NCI-H460 (cell line): ENCODE measurements around the gene BRAT1. TPM values are rescaled to one million over a fixed set of nuclear protein-coding genes. Genes with fewer than 3 reads are reported as not detected.

Experiments
- DNase-seq: peaks from one replicate; pipeline ENCODE4 v3.0.0-alpha.2; 2016; ENCODE audit warnings: low read depth; ENCODE audit errors: extremely low read depth
- total RNA-seq: library from RNA; depleted of rRNA; stranded (reverse); fragments of >200 nt; shearing (Covaris generic); gene quantifications from 2 replicates; pipeline ENCODE4 v1.2.3, GENCODE V29; 2014

The BRAT1 gene
- total RNA-seq, 1 experiment from 2014 or later = 23.6 TPM

GRCh38 chr7:2514473-2515423 is 40.6 kb downstream of the BRAT1 start:
- DNase-seq = no peak

GRCh38 chr7:2513702-2514101 is 41.6 kb downstream of the BRAT1 start:
- no peak for DNase-seq

DNA sequence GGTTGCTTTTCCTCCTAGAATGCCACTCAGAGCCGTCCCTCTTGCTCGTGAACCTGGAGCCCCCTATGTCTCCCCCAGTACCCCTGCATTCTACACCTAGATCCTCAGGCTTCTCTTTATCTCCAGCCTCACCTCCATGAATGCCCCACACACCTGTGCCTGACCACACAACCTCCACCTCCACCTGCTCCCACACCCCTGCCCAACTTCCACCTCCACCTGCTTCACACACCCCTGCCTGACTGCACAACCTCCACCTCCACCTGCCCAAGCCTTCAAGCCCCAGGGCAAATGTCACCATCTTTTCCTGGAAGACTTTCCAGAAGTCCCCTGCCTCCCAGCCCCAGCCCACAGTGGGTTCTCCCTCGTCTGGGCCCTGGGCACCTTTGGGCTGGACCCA is 42.6 kb downstream of the BRAT1 start:
- no peak for DNase-seq

GRCh38 chr7:2512179-2512661 is 43.1 kb downstream of the BRAT1 start:
- no peak for DNase-seq

GRCh38 chr7:2511769-2512168 is 43.6 kb downstream of the BRAT1 start:
- DNase-seq = no peak

DNA sequence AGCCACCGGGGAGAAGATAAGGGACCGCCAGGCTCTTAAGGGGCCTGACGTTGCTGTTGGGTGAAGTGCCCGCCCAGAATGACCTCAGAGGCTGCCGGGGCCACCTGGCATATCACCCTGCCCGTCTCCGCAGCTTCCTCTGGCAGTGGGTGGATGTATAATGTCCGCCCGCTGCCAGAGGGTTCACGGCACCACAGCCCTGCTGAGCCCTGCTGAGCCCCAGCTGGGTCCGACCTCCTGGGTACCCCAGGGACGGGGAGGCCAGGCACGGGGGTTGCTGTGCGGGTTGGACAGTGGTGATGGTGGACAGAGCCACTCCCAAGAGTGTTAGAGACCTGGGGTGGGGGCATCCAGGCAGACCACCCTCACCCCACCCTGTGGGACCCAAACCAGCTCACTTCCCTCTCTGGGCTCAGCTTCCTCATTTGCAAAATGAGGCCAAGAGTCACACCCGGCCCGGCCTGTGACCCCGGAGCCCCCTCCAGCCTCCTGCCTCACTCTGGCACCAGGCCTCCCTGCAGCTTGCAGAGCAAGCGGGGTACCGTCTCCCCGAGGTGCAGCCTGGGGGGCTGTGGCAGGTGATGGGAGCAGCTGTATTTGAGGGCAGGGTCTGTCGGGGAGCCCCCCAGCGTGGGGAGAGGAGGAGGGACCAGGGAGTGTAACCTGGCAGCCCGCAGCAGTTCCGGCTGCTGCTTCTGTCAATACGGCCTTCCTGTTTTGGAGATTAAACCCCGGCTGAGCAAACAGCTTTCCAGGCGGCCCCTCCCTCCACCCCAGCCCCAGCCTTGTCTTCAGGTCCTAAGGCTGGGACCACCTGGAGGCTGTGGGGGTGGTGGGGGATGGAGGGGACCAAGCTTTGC is 44.2 kb downstream of the BRAT1 start:
- no peak for DNase-seq

DNA sequence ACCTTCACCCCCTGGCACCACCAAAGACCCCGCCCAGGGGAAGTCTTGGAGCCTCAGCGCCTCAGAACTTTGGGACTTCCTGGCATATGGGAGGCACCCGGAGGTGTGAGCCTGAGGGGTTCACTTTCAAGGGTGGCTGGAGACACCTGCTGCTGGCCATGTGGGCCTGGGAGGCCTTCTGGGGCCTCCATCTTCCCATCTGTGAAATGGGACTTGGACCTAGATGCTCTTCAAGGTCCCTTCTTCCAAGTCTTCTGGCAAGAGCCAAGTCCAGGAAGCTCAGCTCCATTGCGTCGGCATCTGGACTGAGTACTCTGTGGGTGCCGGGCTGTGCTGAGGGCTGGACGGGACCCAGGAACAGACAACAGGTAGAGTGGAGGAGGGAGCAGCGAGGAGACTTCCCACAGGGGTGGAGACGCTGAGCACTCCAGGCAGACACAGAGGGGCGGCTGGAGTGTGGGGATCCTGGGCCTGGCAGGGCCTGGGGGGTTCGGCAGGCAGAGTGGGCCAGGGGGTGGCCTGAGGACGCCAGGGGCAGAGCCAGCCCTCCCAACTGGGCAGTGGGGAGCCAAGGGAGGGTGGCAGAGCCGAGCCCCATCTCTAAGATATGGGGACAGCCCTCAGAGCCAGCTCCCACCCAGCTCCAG is 45.1 kb downstream of the BRAT1 start:
- DNase-seq = no peak

DNA sequence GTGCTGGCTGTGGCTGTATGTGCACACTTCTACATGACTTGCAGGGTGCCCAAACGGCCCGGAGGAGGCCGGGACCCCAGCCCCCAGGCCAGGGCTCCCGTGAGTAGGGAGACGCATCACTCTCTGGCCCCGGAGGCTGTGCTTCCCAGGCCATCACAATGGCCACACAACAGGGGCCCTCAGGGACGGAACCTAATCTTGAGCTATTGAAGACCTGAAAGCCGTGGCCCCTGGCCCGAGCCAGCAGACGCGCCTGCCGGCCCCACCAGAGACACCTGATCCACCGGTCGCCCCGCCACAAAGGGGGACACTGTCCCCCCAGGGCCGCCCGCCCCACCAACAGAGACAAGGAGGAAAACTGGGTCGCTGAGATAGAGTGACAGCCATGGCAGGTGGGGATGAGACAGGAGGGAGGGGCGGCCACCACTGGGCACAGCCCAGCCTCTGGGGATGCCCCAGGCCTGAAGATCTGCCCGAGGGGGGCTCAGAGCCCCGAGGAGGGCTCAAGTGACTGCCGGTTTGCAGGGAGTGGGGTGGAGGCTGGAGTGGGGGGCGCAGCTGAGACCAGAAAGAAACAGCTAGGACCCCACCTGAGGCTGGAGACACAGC is 45.9 kb downstream of the BRAT1 start:
- no peak for DNase-seq

DNA sequence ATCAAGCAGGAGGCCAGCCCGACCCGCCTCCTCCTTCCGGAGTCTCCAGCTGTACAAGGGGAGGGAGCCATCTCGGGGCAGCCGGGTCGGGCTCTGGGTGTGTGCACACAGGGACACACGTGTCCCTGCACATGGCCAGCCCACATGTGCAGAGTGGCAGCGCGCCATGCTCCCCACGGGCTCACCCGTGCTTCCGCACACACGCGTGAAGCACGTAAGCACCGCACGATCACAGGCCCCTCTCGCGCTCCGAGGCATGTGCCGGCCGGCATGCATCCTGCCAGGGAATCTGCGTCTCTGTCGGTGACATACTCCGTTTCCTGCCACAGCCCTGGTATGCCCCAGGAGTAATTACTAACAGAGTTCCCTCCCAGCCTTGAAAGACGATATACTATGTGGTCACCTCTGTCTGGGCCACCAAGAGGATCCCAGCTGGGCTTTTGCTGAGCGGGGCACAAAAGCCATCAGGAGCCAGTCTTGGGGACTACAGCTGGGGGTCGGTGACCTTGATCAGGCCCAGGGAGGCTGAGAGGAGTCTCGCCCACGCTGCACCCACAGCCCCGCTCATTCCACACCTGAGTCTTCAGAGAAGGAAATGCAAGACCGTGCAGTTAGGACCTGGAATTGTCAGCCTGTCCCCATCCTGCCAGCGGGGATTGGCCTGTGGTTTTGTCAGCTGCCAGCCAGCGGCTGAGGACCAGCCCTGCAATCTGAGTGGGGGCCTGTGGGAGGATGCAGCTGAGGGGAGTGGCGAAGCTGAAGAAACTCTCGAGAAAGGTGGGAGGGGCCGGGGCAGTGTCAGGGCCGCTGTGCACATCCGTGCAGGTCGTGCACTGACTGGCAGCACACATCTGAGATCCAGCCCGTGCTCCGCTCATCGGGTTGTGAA is 46.8 kb downstream of the BRAT1 start:
- DNase-seq = no peak

GRCh38 chr7:2507917-2508306 is 47.4 kb downstream of the BRAT1 start:
- no peak for DNase-seq

- DNase-seq = no peak
Observed at GRCh38 chr7:2507208-2507916, 48.0 kb downstream of the BRAT1 start.

- no peak for DNase-seq
Observed at GRCh38 chr7:2505401-2505800, 49.9 kb downstream of the BRAT1 start.

GRCh38 chr7:2504889-2505375 is 50.4 kb downstream of the BRAT1 start:
- no peak for DNase-seq

DNA sequence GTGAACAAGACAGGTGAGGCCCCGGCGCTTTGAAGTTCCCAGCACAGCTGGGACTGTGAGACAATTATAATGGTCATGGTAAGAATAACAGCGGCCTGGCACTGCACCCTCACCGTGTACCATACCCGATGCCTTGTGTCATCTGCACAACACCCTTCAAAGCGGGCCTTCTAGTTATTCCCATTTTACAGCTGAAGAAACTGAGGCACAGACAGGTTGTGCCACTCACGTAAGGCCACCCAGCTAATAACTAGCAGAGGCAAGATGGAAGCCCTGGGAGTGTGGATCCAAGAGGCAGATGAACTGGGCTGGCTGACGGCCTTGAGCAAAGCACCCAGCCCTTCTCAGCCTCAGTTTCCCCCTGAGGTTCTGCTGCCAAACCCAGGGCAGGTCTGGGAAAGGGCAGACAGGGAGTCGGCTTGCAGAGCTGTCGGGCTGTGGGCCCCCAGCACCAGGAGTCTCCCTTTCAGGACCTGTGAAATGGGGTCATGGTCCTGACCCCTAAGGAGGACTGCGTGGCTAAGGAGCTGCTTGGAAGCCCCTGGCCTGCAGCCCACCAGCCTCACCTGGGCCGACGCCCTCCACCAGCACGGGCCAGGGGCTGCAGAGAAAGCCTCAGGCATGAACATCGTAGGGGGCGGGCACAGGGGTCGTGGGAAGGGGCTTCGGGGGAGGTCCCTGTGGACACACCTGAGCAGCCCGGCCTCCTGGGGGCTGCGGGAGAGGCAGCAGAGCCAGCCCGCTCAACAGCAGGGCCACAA is 51.0 kb downstream of the BRAT1 start:
- no peak for DNase-seq

GRCh38 chr7:2503056-2503941 is 52.0 kb downstream of the BRAT1 start:
- no peak for DNase-seq

DNA sequence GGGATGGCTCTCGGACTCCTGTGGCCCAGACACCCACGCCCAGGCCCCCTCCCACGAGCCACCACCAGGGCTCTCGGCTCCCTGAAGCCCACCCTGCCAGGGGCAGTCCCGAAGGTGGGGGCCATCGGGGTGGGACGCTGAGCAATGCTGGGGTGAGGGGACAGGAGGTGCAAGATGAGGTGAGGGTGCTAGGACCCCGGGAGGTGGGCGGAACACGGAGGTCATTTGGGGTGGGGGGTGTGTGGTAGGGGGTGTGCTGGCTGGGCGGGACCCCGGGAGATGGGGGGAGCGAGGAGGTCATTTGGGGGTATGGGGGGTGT is 52.7 kb downstream of the BRAT1 start:
- DNase-seq = no peak
